Frontal cortex (tissue), 4 donors: ENCODE measurements around the gene SHLD3. TPM values are rescaled to one million over a fixed set of nuclear protein-coding genes. Genes with fewer than 3 reads are reported as not detected.
"Not testable (repeated sequence)": the region's sequence is repeated elsewhere in the genome, so short reads cannot be mapped to it uniquely, and the experiment has no call there.

Experiments used
- DNase-seq, 2 donors: peaks; one replicate each; pipeline ENCODE4 v3.0.0; 2012; ENCODE audit warnings: low spot score in 2 of 2
- FAIRE-seq: peaks from 2 replicates; lab custom pipeline; 2012; peaks lifted over from hg19 to GRCh38; lab: Jason Lieb, UNC
- small RNA-seq: library from RNA; depleted of rRNA; stranded (forward); fragments of <200 nt; gene quantifications from one replicate; pipeline ENCODE3, GENCODE V24; 2014
- total RNA-seq: library from RNA; depleted of rRNA; stranded (reverse); fragments of >200 nt; gene quantifications from one replicate; pipeline ENCODE4 v1.2.3, GENCODE V29; 2014
- donor health status: control.
- donor health status: control.
- donor health status: control.

Gene SHLD3
- total RNA-seq, 1 donor from 2014 or later = 13.0 TPM

GRCh38 chr5:65672796-65673195 lies 48.0 kb downstream of the SHLD3 start:
- DNase-seq = no peak
- FAIRE-seq = no peak

DNA sequence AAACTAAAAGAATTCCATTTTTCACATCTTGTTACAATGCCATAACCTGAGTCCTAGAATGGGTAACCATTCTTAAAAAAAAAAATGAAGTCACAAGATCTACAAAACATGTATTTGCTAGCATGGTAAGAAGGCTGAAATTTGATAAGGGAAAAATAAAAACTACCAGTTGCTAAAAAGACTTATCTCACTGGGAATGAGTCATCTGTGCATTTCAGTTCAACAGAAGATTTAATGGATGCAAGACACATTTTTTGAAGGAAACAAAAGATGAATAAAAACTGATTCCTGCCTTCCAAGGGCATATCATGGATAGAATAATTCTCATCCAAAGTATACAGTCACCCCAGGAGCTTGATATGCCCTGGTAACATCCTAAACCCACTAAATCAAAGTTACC lies 49.9 kb downstream of the SHLD3 start:
- DNase-seq = no peak
- no peak for FAIRE-seq

DNA sequence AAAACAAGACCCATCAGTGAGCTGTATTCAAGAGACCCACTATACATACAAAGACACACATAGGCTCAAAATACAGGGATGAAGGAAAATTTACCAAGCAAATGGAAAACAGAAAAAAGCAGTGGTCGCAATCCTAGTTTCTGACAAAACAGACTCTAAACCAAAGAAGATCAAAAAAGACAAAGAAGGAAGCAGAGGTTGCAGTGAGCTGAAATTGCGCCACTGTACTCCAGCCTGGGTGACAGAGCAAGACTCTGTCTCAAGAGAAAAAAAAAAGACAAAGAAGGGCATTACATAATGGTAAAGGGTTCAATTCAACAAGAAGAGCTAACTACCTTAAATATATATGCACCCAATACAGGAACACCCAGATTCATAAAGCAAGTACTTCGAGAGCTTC lies 51.2 kb downstream of the SHLD3 start:
- not testable (repeated sequence) for FAIRE-seq, DNase-seq

Small RNA genes within 50 kb of the gene (small RNA-seq; reads per million reads assigned to genes)
- not detected for gene RNU6-540P

Other genes starting within 250 kb of the SHLD3 start
- gene ADAMTS6, start 143.1 kb upstream of the SHLD3 start, total RNA-seq = 15.5 TPM
- gene CENPK, start 61.9 kb upstream of the SHLD3 start, total RNA-seq = 8.6 TPM
- gene PPWD1, start 61.7 kb upstream of the SHLD3 start, total RNA-seq = 43.6 TPM
- gene TRIM23, start 694 bp upstream of the SHLD3 start, total RNA-seq = 97.8 TPM
- gene TRAPPC13, start within 50 bp of the SHLD3 start, total RNA-seq = 52.2 TPM
- gene SGTB, start 97.1 kb downstream of the SHLD3 start, total RNA-seq = 29.8 TPM
- 64.4 TPM for gene NLN, start 97.2 kb downstream of the SHLD3 start, total RNA-seq